Panc1 (cell line): Measurements from ENCODE around the gene ELMO2. TPM values are rescaled to one million over a fixed set of nuclear protein-coding genes. Genes with fewer than 3 reads are reported as not detected.

Experiments
- ATAC-seq: fragments of 200-7000 bp; cut with Tn5 transposase; 2 replicates; pipeline ENCODE4 v1.9.1; 2020; ENCODE audit warnings: mild to moderate bottlenecking, moderate library complexity
- BruUV-seq: library from RNA; stranded (reverse); fragments of 400-500 nt; replicated peaks from 2 replicates; lab custom pipeline; 2021; lab: Mats Ljungman, UMichigan
- CTCF ChIA-PET: fragments of 300-600 bp; sonication (Branson Sonifier 250); formaldehyde crosslinking; loops from one replicate; lab custom pipeline; 2022; ENCODE audit warnings: antibody characterized with exemption; lab: Charles Lee
- POLR2A ChIA-PET: fragments of 300-600 bp; sonication (Branson Sonifier 250); formaldehyde crosslinking; loops from one replicate; lab custom pipeline; 2022; ENCODE audit warnings: antibody characterized with exemption; lab: Charles Lee
- DNase-seq: peaks from one replicate; pipeline ENCODE4 v3.0.0-alpha.2; 2010; ENCODE audit warnings: low read depth, low spot score
- H3K27ac ChIP-seq: 2 replicates; pipeline ENCODE4 v1.5.1; 2011; ENCODE audit warnings: mild to moderate bottlenecking, low read length, inconsistent platforms
- H3K27me3 ChIP-seq: fragments of 200-500 bp; sonication (Bioruptor generic); 2 replicates; pipeline ENCODE4 v1.6.0; 2014; ENCODE audit warnings: low read length, inconsistent platforms; ENCODE audit not compliant: control insufficient read depth, insufficient read depth
- H3K36me3 ChIP-seq: fragments of 200-500 bp; sonication (Bioruptor generic); 2 replicates; pipeline ENCODE4 v1.5.1; 2014; ENCODE audit warnings: inconsistent platforms, mild to moderate bottlenecking, low read length, moderate library complexity; ENCODE audit not compliant: control insufficient read depth, insufficient read depth
- H3K4me1 ChIP-seq: 2 replicates; pipeline ENCODE4 v1.5.1; 2011; ENCODE audit warnings: inconsistent platforms, mild to moderate bottlenecking, low read length, moderate library complexity; ENCODE audit not compliant: control insufficient read depth, insufficient read depth
- H3K4me3 ChIP-seq, 2 experiments: 2 replicates each; pipeline ENCODE4 v1.5.1; 2011 to 2012; ENCODE audit warnings: low read depth in 2 of 2, low read length in 2 of 2, mild to moderate bottlenecking in 2 of 2, inconsistent platforms in 1 of 2, moderate library complexity in 1 of 2
- H3K9me3 ChIP-seq: fragments of 200-500 bp; sonication (Bioruptor generic); 2 replicates; pipeline ENCODE4 v1.5.1; 2014; ENCODE audit warnings: low read depth, mild to moderate bottlenecking, inconsistent platforms, low read length, moderate library complexity; ENCODE audit not compliant: control insufficient read depth, insufficient read depth
- CTCF ChIP-seq: fragments of 450-650 bp; IDR thresholded peaks from 2 replicates; pipeline ENCODE4 v1.5.1; 2017; ENCODE audit warnings: mild to moderate bottlenecking
- POLR2AphosphoS5 ChIP-seq: IDR thresholded peaks from 2 replicates; pipeline ENCODE4 v1.6.1; 2012; ENCODE audit warnings: mild to moderate bottlenecking, low read depth, low read length, moderate library complexity
- REST ChIP-seq, 2 experiments: IDR thresholded peaks; 2 replicates each; pipeline ENCODE4 v1.6.1; 2011 to 2012; ENCODE audit warnings: low read depth in 2 of 2, control low read depth in 1 of 2, low read length in 1 of 2, mild to moderate bottlenecking in 1 of 2, moderate library complexity in 1 of 2; ENCODE audit not compliant: insufficient read depth in 1 of 2
- SIN3A ChIP-seq: IDR thresholded peaks from 2 replicates; pipeline ENCODE4 v1.6.1; 2012; ENCODE audit warnings: low read depth, mild to moderate bottlenecking, low read length, moderate library complexity, borderline replicate concordance; ENCODE audit not compliant: insufficient read depth
- TCF7L2 ChIP-seq: IDR thresholded peaks from 2 replicates; pipeline ENCODE4 v1.6.1; 2011; ENCODE audit warnings: mild to moderate bottlenecking, low read depth, low read length, inconsistent platforms
- in situ Hi-C: cut with HindIII; loops from 2 replicates; pipeline ENCODE4 v1.10.0; 2016; ENCODE audit warnings: low sequenced_read_pairs, low pct_unique_long_range_greater_than_20kb
- intact Hi-C: fragments of 100-400 bp; cut with micrococcal nuclease; formaldehyde crosslinking; loops from one replicate; pipeline ENCODE4 v1.10.0; 2022; ENCODE audit not compliant: unreplicated experiment
- total RNA-seq: library from RNA; stranded (reverse); gene quantifications from one replicate; pipeline ENCODE4 v1.2.1, GENCODE V29; 2021; ENCODE audit not compliant: unreplicated experiment

Gene ELMO2
- total RNA-seq, 1 experiment from 2014 or later, result 40.4 TPM

GRCh38 chr20:46344488-46345162 lies 61.8 kb downstream of the ELMO2 start:
- Histone ChIP-seq H3K4me3 (no peak overlapping the region), H3K27ac (no peak overlapping the region), H3K9me3 (no peaks in the 10 kb centered on the region), H3K4me1 (no peaks in the 10 kb centered on the region; the same call in 1 of the 2 replicates), H3K27me3 (peaks cover 4% of the 10 kb centered on the region; the same call in 1 of the 2 replicates), H3K36me3 (no peaks in the 10 kb centered on the region)
- POLR2A ChIA-PET, result no interaction called here
- TF ChIP-seq REST (IDR thresholded peaks at IDR 0.05; ENCODE audit: insufficient read depth in 1 of 2, low read depth in 2 of 2, low read length in 1 of 2), result no peak
- TF ChIP-seq SIN3A, result no peak
- TF ChIP-seq CTCF, result no peak
- TF ChIP-seq TCF7L2, result no peak
- no peak; the same call in 1 of the 2 replicates for TF ChIP-seq POLR2AphosphoS5
- no peak for ATAC-seq
- in situ Hi-C loops, result no loop called here
- CTCF ChIA-PET, result no interaction called here
- intact Hi-C loops, result no loop called here
- BruUV-seq, result no TSS peak
- no peak for DNase-seq

GRCh38 chr20:46343975-46344357 lies 62.4 kb downstream of the ELMO2 start:
- in situ Hi-C loops, result no loop called here
- intact Hi-C loops, result no loop called here
- peaks cover 7% of the 10 kb centered on the region for H3K27me3 ChIP-seq
- H3K4me1 ChIP-seq, result no peaks in the 10 kb centered on the region; the same call in 1 of the 2 replicates
- DNase-seq (no peak), ATAC-seq (no peak)
- ChIA-PET POLR2A (no interaction called here), CTCF (interaction anchor here (0.5 kb wide), 1 partner anchor 414 kb away, joined by 3 read pairs; no protein-coding TSS in a partner anchor)
- no peak for TF ChIP-seq POLR2AphosphoS5
- no peaks in the 10 kb centered on the region for H3K9me3 ChIP-seq
- no TSS peak for BruUV-seq
- no peak overlapping the region for H3K4me3 ChIP-seq
- H3K36me3 ChIP-seq, result no peaks in the 10 kb centered on the region
- no peak overlapping the region for H3K27ac ChIP-seq
